K562 (cell line): Measurements from ENCODE around the gene SRRT. TPM values are rescaled to one million over a fixed set of nuclear protein-coding genes. Genes with fewer than 3 reads are reported as not detected.

ENCODE experiments used
- ADNP ChIP-seq: fragments of 200-800 bp; sonication (Bioruptor generic); IDR thresholded peaks from 2 replicates; pipeline ENCODE4 v1.6.1; 2016; ENCODE audit warnings: missing genetic modification characterization, missing compliant biosample characterization
- CC2D1A ChIP-seq: fragments of 450-650 bp; IDR thresholded peaks from 2 replicates; pipeline ENCODE4 v1.6.1; 2017; ENCODE audit warnings: mild to moderate bottlenecking
- CHD1 ChIP-seq: fragments of 200-600 bp; sonication (generic); IDR thresholded peaks from one replicate; pipeline ENCODE4 v1.6.1; 2012; ENCODE audit warnings: mild to moderate bottlenecking, moderate library complexity, low read length, inconsistent platforms
- EGR1 ChIP-seq: fragments of 450-650 bp; conservative IDR thresholded peaks from 2 replicates; pipeline ENCODE4 v1.6.1; 2017; ENCODE audit warnings: mild to moderate bottlenecking
- GTF2B ChIP-seq: IDR thresholded peaks from 2 replicates; pipeline ENCODE4 v1.6.1; 2011; ENCODE audit not compliant: insufficient read length; ENCODE audit errors: extremely low read depth
- L3MBTL2 ChIP-seq: fragments of 450-650 bp; IDR thresholded peaks from 2 replicates; pipeline ENCODE4 v1.6.1; 2016; ENCODE audit warnings: mild to moderate bottlenecking, moderate library complexity
- NCOR1 ChIP-seq: fragments of 450-650 bp; IDR thresholded peaks from 2 replicates; pipeline ENCODE4 v1.6.1; 2016; ENCODE audit warnings: mild to moderate bottlenecking, moderate library complexity
- NFATC3 ChIP-seq: fragments of 450-650 bp; IDR thresholded peaks from 2 replicates; pipeline ENCODE4 v1.6.1; 2017; ENCODE audit warnings: mild to moderate bottlenecking
- NR4A1 ChIP-seq, 2 experiments: fragments of 250-450 bp in 1 of 2; fragments of 450-650 bp in 1 of 2; sonication (Bioruptor Pico) in 1 of 2; IDR thresholded peaks; 2 replicates each; pipeline versions ENCODE4 v1.4.0 to v1.6.1; 2016 to 2020; ENCODE audit warnings: mild to moderate bottlenecking in 2 of 2, missing compliant biosample characterization in 1 of 2, missing genetic modification characterization in 1 of 2, moderate library complexity in 1 of 2
- PATZ1 ChIP-seq: fragments of 250-450 bp; sonication (Bioruptor Pico); IDR thresholded peaks from 2 replicates; pipeline ENCODE4 v1.5.0; 2020; ENCODE audit warnings: mild to moderate bottlenecking, borderline replicate concordance
- PBX2 ChIP-seq, 2 experiments: IDR thresholded peaks in 1 of 2; conservative IDR thresholded peaks in 1 of 2; 2 replicates each; pipeline ENCODE4 v1.6.1; 2016; ENCODE audit warnings: low read depth in 2 of 2, mild to moderate bottlenecking in 1 of 2, missing compliant biosample characterization in 1 of 2, missing genetic modification characterization in 1 of 2, moderate library complexity in 1 of 2
- POU5F1 ChIP-seq: fragments of 150-350 bp; IDR thresholded peaks from 2 replicates; pipeline ENCODE4 v1.6.1; 2014; ENCODE audit warnings: borderline replicate concordance, low read length, low read depth, mild to moderate bottlenecking; ENCODE audit not compliant: partially characterized antibody
- PPARD ChIP-seq: fragments of 250-450 bp; sonication (Bioruptor Pico); IDR thresholded peaks from 2 replicates; pipeline ENCODE4 v1.8.0; 2022; ENCODE audit warnings: inconsistent platforms, mild to moderate bottlenecking, moderate library complexity
- STAT5B ChIP-seq: fragments of 250-450 bp; sonication (Bioruptor Pico); IDR thresholded peaks from 2 replicates; pipeline ENCODE4 v1.8.0; 2021; ENCODE audit warnings: mild to moderate bottlenecking, inconsistent platforms
- ZBTB17 ChIP-seq: fragments of 450-650 bp; formaldehyde crosslinking; IDR thresholded peaks from 2 replicates; pipeline ENCODE4 v1.4.0; 2020; ENCODE audit warnings: mild to moderate bottlenecking
- ZBTB9 ChIP-seq: fragments of 450-650 bp; formaldehyde crosslinking; IDR thresholded peaks from 2 replicates; pipeline ENCODE4 v1.4.0; 2020; ENCODE audit warnings: mild to moderate bottlenecking, moderate library complexity
- ZNF12 ChIP-seq: sonication (generic); formaldehyde crosslinking; IDR thresholded peaks from 2 replicates; pipeline ENCODE4 v1.4.0; 2020; ENCODE audit warnings: mild to moderate bottlenecking, missing genetic modification reagents
- ZNF239 ChIP-seq: fragments of 250-450 bp; sonication (Bioruptor Pico); IDR thresholded peaks from 2 replicates; pipeline ENCODE4 v1.4.0; 2020; ENCODE audit warnings: mild to moderate bottlenecking
- ZNF324 ChIP-seq: fragments of 250-450 bp; sonication (Bioruptor Pico); IDR thresholded peaks from 2 replicates; pipeline ENCODE4 v1.4.0; 2020; ENCODE audit warnings: mild to moderate bottlenecking
- polyA plus RNA-seq, 8 experiments: library from polyadenylated mRNA; depleted of rRNA in 4 of 8; stranded (reverse) in 5 of 8; unstranded in 3 of 8; fragments of >200 nt; fragmentation: Nextera tagmentation in 2 of 8; fragmentation: Illumina TruSeq in 1 of 8; extraction: Ambion mirVana in 2 of 8; extraction: Trizol in 1 of 8; gene quantifications; 2 replicates each; pipeline versions ENCODE4 v1.2.1 to v1.2.3, GENCODE V29; 2011 to 2014; ENCODE audit warnings: inconsistent platforms in 1 of 8, missing spikeins in 1 of 8
- total RNA-seq, 7 experiments: library from RNA; depleted of rRNA in 6 of 7; stranded (reverse); fragments of >200 nt in 6 of 7; fragmentation: Illumina TruSeq in 2 of 7; extraction: Trizol in 2 of 7; gene quantifications; 2 replicates each; pipeline versions ENCODE4 v1.2.1 to v1.2.3, GENCODE V29; 2011 to 2021; ENCODE audit warnings: low replicate concordance in 1 of 7

The SRRT gene
- total and polyA plus RNA-seq, 9 of the 15 experiments (the other 6 are each of a cell fraction or from before 2014, with no cell fraction given), result 10.3 to 263 (median 84.4) TPM

- no peak for TF ChIP-seq PATZ1
- no peak for TF ChIP-seq PBX2 (CRISPR knock-in tag; IDR thresholded peaks at IDR 0.05; ENCODE audit: low read depth)
- TF ChIP-seq PBX2 (tag; conservative IDR thresholded peaks at IDR 0.05; ENCODE audit: low read depth), result no peak
- TF ChIP-seq NR4A1 (CRISPR knock-in tag; IDR thresholded peaks at IDR 0.05), result peak; percentile 48; the same call in 1 of the 2 replicates
- no peak; the same call in 1 of the 2 replicates for TF ChIP-seq NR4A1 (tag; IDR thresholded peaks at IDR 0.05)
- no peak; the same call in 1 of the 2 replicates for TF ChIP-seq ZBTB17 (CRISPR knock-in tag)
- no peak for TF ChIP-seq PPARD
- no peak for TF ChIP-seq CHD1
- no peak for TF ChIP-seq NFATC3
- TF ChIP-seq GTF2B, result no peak
- peak; percentile 94 for TF ChIP-seq CC2D1A
- TF ChIP-seq L3MBTL2, result peak; percentile 94
- no peak for TF ChIP-seq ADNP (tag)
- no peak for TF ChIP-seq ZNF324 (CRISPR knock-in tag)
- no peak for TF ChIP-seq ZNF239 (CRISPR knock-in tag)
- TF ChIP-seq POU5F1, result no peak
- TF ChIP-seq STAT5B (CRISPR knock-in tag), result no peak
- peak; percentile 85; the same call in 1 of the 2 replicates for TF ChIP-seq ZNF12 (CRISPR knock-in tag)
- TF ChIP-seq NCOR1, result no peak
- TF ChIP-seq EGR1, result peak; percentile 53
- TF ChIP-seq ZBTB9 (CRISPR knock-in tag), result no peak
Observed at GRCh38 chr7:100852048-100852872, 22.6 kb upstream of the SRRT start, which contains the start of gene SLC12A9 (continued).
